ENCODE results near the gene PJVK. TPM values are rescaled to one million over a fixed set of nuclear protein-coding genes. Genes with fewer than 3 reads are reported as not detected.
A peak's percentile ranks its signal among the peaks of the same experiment; 100 is the strongest.

The PJVK gene
- total RNA-seq, 6 experiments from 2014 or later, result 0.80 to 2.8 (median 1.6) TPM

GRCh38 chr2:178414266-178415247 lies 36.6 kb upstream of the PJVK start:
- intact Hi-C loops (cut with DNase I), result no loop called here
- H3K27me3 ChIP-seq, result no peaks in the 10 kb centered on the region
- peak overlapping the region; percentile 60 to 69 (median 60) for H3K4me3 ChIP-seq
- TF ChIP-seq POLR2A (IDR thresholded peaks at IDR 0.05) (peak; percentile 21), CTCF (IDR thresholded peaks at IDR 0.05) (peak; percentile 60 to 89 (median 86))
- ATAC-seq (peak; percentile 96 to 98 (median 96)), DNase-seq (peak; percentile 88 to 90 (median 89))
- no peaks in the 10 kb centered on the region for H3K4me1 ChIP-seq
- no peaks in the 10 kb centered on the region for H3K9me3 ChIP-seq
- WGBS (ENCODE audit: insufficient coverage, low coverage, low lambda C conversion rate, missing lambda C conversion rate), result 12% methylated on average over 21 of the region's 21 CpGs
- no peaks in the 10 kb centered on the region for H3K36me3 ChIP-seq
- peak overlapping the region; percentile 72 to 86 (median 83) for H3K27ac ChIP-seq

- H3K9me3 ChIP-seq, result no peaks in the 10 kb centered on the region
- H3K36me3 ChIP-seq, result no peaks in the 10 kb centered on the region
- ATAC-seq, result no peak
- no peak overlapping the region for H3K27ac ChIP-seq
- DNase-seq, result no peak
- intact Hi-C loops (cut with DNase I), result no loop called here
- H3K27me3 ChIP-seq, result no peaks in the 10 kb centered on the region
- no peak overlapping the region for H3K4me3 ChIP-seq
- TF ChIP-seq CTCF (IDR thresholded peaks at IDR 0.05) (no peak), POLR2A (IDR thresholded peaks at IDR 0.05) (no peak)
- H3K4me1 ChIP-seq, result no peaks in the 10 kb centered on the region
These were observed 35.2 kb upstream of the PJVK start for GRCh38 chr2:178415979-178416378.

GRCh38 chr2:178417916-178418315 lies 33.3 kb upstream of the PJVK start:
- TF ChIP-seq POLR2A (IDR thresholded peaks at IDR 0.05) (no peak), CTCF (IDR thresholded peaks at IDR 0.05) (no peak)
- H3K36me3 ChIP-seq, result no peaks in the 10 kb centered on the region
- no peaks in the 10 kb centered on the region for H3K9me3 ChIP-seq
- WGBS (ENCODE audit: insufficient coverage, low coverage, low lambda C conversion rate, missing lambda C conversion rate), result 68% methylated on average over 2 of the region's 3 CpGs
- H3K4me3 ChIP-seq, result no peak overlapping the region
- no peak overlapping the region for H3K27ac ChIP-seq
- ATAC-seq, result no peak
- intact Hi-C loops (cut with DNase I), result no loop called here
- H3K4me1 ChIP-seq, result no peaks in the 10 kb centered on the region
- H3K27me3 ChIP-seq, result no peaks in the 10 kb centered on the region
- no peak for DNase-seq

- 100% methylated on average over 1 of the region's 1 CpG for WGBS (ENCODE audit: insufficient coverage, low coverage, low lambda C conversion rate, missing lambda C conversion rate)
- H3K27me3 ChIP-seq, result no peaks in the 10 kb centered on the region
- no peak overlapping the region for H3K27ac ChIP-seq
- ATAC-seq (no peak), DNase-seq (no peak)
- H3K4me1 ChIP-seq, result no peaks in the 10 kb centered on the region
- TF ChIP-seq POLR2A (IDR thresholded peaks at IDR 0.05), result no peak
- TF ChIP-seq CTCF (IDR thresholded peaks at IDR 0.05), result no peak
- H3K4me3 ChIP-seq, result no peak overlapping the region
- no peaks in the 10 kb centered on the region for H3K36me3 ChIP-seq
- intact Hi-C loops (cut with DNase I), result no loop called here
- H3K9me3 ChIP-seq, result no peaks in the 10 kb centered on the region
These were observed 32.8 kb upstream of the PJVK start for GRCh38 chr2:178418426-178418825.

Data from right lobe of liver (tissue), 6 donors.